GM19023 (cell line): ENCODE results near the gene MXRA8.
"Not testable (repeated sequence)": the region's sequence is repeated elsewhere in the genome, so short reads cannot be mapped to it uniquely, and the experiment has no call there.

Experiments
- ATAC-seq: cut with Tn5 transposase; IDR thresholded peaks from one replicate; pipeline ENCODE4 v1.9.1; 2021; ENCODE audit warnings: mild to moderate bottlenecking, moderate library complexity; ENCODE audit not compliant: unreplicated experiment

The MXRA8 gene

GRCh38 chr1:1358433-1359271, at the start of gene MXRA8:
Gene MXRA8, minus strand, starts transcription at chr1:1358555. Its CDS starts 51 bp downstream, at chr1:1358504.
- no peak for ATAC-seq

- ATAC-seq, result peak; percentile 20
Observed at GRCh38 chr1:1407636-1408318, 49.4 kb upstream of the MXRA8 start.

GRCh38 chr1:1406821-1407635, 48.7 kb upstream of the MXRA8 start, which contains the start of gene MRPL20:
Gene MRPL20, minus strand, starts transcription at chr1:1407293. Its CDS starts 76 bp downstream, at chr1:1407217.
- peak; percentile 92 for ATAC-seq

- ATAC-seq, result no peak
Observed at GRCh38 chr1:1406101-1406820, 47.9 kb upstream of the MXRA8 start.

- no peak for ATAC-seq
Observed at GRCh38 chr1:1403653-1404052, 45.3 kb upstream of the MXRA8 start.

GRCh38 chr1:1402901-1403392, 44.6 kb upstream of the MXRA8 start:
- not testable (repeated sequence) for ATAC-seq

GRCh38 chr1:1402072-1402900, 43.9 kb upstream of the MXRA8 start:
- ATAC-seq, result no peak

- no peak for ATAC-seq
Observed at GRCh38 chr1:1401457-1402010, 43.2 kb upstream of the MXRA8 start.

GRCh38 chr1:1400576-1401456, 42.5 kb upstream of the MXRA8 start:
- no peak for ATAC-seq

GRCh38 chr1:1399872-1400575, 41.7 kb upstream of the MXRA8 start:
- no peak for ATAC-seq

- ATAC-seq, result peak; percentile 94
Observed at GRCh38 chr1:1399187-1399871, 41.0 kb upstream of the MXRA8 start, which contains the start of gene CCNL2. Gene CCNL2, minus strand, starts transcription at chr1:1399335. Its CDS starts 29 bp downstream, at chr1:1399306.

GRCh38 chr1:1398677-1399186, 40.4 kb upstream of the MXRA8 start:
- peak; percentile 8 for ATAC-seq

- ATAC-seq, result no peak
Observed at GRCh38 chr1:1397839-1398523, 39.6 kb upstream of the MXRA8 start.

GRCh38 chr1:1395166-1395565, 36.8 kb upstream of the MXRA8 start:
- no peak for ATAC-seq

GRCh38 chr1:1394116-1394515, 35.8 kb upstream of the MXRA8 start:
- no peak for ATAC-seq

GRCh38 chr1:1393428-1393827, 35.1 kb upstream of the MXRA8 start:
- ATAC-seq, result no peak
